GM20000 (cell line): ENCODE measurements around the gene PRR3.
"Not testable (repeated sequence)": the region's sequence is repeated elsewhere in the genome, so short reads cannot be mapped to it uniquely, and the experiment has no call there.

ENCODE experiments used
- DNase-seq: peaks from one replicate; pipeline ENCODE4 v3.0.0; 2012; ENCODE audit warnings: low spot score
- TF ChIP-seq, protein P1 (sequence below): IDR thresholded peaks from 2 replicates; pipeline ENCODE4 v1.5.1; 2012; ENCODE audit warnings: mild to moderate bottlenecking, control low read depth; ENCODE audit errors: extremely low read depth, missing control alignments

PRR3 gene

DNA sequence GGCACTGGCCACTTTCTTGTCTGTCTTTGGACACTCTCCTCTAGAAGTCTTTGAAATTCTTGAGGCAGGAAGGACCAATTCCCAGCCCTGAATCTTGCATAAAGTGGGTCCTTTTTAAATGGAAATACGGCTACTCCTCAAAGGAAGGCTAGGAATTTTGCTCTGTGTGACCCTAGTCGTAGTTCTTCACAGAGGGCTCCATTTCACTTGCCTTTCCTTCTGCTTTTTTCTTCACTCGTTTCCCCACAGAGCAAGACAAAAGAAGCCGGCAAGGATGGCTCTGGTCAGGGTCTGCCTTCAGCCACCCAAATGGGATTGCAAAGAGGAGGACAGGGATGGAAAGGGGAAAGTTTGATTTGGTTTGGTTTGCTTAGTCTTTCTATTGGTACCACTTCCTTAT is 42.0 kb upstream of the PRR3 start:
- TF ChIP-seq, protein P1, sequence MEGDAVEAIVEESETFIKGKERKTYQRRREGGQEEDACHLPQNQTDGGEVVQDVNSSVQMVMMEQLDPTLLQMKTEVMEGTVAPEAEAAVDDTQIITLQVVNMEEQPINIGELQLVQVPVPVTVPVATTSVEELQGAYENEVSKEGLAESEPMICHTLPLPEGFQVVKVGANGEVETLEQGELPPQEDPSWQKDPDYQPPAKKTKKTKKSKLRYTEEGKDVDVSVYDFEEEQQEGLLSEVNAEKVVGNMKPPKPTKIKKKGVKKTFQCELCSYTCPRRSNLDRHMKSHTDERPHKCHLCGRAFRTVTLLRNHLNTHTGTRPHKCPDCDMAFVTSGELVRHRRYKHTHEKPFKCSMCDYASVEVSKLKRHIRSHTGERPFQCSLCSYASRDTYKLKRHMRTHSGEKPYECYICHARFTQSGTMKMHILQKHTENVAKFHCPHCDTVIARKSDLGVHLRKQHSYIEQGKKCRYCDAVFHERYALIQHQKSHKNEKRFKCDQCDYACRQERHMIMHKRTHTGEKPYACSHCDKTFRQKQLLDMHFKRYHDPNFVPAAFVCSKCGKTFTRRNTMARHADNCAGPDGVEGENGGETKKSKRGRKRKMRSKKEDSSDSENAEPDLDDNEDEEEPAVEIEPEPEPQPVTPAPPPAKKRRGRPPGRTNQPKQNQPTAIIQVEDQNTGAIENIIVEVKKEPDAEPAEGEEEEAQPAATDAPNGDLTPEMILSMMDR: no peak
- DNase-seq: no peak

DNA sequence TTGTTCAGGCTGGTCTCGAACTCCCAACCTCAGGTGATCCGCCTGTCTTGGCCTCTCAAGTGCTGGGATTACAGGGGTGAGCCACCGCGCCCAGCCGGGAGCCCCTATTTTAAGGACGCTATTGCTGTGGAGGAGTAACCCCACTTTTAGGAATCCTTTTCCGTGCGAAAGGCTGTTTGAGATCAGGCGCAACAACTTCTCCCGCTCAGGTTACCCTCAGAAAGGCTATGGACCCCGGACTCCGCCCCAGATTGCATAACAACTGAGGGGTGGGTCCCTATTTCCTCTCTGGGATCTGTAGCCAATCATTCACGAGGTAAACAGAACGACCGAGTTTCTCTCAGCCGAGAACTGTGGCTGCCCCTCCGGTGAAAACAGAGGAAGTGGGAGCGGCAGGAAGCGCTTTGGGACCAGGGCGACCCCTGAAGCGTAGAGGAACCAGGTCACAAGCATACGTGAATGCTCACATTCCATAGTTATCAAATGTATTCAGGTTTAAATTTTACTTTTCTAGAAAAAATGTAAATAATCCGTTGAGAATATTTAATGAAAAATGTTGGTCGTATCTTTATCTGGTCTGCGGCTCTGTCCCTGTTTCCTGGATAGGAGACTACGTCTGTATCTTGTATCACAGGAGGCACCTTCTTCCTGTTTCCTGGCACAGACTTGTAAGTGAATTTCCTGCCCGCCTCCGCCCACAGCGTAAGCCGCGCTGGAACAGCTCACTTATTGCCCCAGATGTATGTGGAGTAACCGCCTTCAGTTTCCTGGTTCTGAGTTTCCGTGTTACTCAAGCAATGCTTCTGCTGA is 40.9 kb upstream of the PRR3 start:
- DNase-seq: peak; percentile 84
- TF ChIP-seq, protein P1: no peak

DNA sequence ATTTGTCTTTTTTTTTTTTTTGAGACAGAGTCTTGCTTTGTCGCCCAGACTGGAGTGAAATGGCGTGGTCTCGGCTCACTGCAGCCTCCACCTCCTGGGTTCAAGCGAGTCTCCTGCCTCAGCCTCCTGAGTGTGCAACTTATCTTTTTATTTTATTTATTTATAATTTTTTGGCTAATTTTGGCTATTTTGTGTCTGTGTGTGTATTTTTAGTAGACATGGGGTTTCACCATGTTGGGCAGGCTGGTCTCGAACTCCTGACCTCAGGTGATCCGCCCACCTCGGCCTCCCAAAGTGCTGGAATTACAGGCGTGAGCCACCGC is 40.4 kb upstream of the PRR3 start:
- DNase-seq: not testable (repeated sequence)

DNA sequence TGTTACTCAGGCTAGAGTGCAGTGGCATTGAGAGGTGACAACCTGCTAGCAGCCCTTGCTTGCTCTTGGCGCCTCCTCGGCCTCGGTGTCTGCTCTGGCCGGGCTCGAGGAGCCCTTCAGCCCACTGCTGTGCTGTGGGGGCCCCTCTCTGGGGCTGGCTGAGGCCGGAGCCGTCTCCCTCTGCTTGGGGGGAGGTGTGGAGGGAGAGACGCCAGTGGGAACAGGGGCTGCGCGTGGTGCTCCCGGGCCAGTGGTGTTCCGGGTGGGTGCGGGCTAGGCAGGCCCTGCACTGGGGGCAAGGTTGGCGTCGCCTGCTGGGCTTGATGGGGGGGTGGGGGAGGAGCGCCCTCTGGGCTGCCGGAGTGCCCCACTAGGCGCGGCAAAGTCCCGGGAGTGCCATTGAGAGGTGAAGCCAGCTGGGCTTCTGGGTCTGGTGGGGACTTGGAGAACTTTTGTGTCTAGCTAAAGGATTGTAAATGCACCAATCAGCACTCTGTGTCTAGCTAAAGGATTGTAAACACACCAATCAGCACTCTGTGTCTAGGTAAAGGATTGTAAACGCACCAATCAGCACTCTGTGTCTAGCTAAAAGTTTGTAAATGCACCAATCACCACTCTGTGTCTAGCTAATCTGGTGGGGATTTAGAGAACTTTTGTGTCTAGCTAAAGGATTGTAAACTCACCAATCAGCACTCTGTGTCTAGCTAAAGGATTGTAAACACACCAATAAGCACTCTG is 39.2 kb upstream of the PRR3 start:
- DNase-seq: not testable (repeated sequence)

DNA sequence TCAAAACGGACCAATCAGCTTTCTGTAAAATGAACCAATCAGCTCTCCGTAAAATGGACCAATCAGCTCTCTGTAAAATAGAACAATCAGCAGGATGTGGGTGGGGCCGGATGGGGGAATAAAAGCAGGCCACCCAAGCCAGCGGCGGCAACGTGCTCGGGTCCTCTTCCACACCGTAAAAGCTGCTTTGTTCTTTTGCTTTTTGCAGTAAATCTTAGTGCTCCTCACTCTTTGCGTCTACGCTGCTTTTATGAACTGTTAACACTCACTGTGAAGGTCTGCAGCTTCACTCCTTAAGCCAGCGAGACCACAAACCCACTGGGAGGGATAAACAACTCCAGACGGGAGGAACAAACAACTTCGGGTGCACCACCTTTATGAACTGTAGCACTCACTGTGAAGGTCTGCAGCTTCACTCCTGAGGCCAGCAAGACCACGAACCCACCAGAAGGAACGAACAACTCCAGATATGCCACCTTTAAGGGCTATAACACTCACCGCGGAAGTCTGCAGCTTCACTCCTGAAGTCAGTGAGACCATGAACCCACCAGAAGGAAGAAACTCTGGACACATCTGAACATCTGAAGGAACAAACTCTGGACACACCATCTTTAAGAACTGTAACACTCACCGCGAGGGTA is 38.5 kb upstream of the PRR3 start:
- DNase-seq: not testable (repeated sequence)

GRCh38 chr6:30520522-30520921 is 36.6 kb upstream of the PRR3 start:
- TF ChIP-seq, protein P1: no peak
- no peak for DNase-seq

GRCh38 chr6:30521082-30521481 is 36.0 kb upstream of the PRR3 start:
- DNase-seq: not testable (repeated sequence)

- not testable (repeated sequence) for DNase-seq
Measured at GRCh38 chr6:30521952-30522351, 35.1 kb upstream of the PRR3 start.

DNA sequence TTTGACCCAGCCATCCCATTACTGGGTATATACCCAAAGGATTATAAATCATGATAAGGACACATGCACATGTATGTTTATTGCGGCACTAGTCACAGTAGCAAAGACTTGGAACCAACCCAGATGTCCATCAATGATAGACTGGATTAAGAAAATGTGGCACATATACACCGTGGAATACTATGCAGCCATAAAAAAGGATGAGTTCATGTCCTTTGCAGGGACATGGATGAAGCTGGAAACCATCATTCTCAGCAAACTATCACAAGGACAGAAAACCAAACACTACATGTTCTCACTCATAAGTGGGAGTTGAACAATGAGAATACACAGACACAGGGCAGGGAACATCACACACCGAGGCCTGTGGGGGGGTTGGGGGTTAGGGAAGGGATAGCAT is 30.7 kb upstream of the PRR3 start:
- DNase-seq: not testable (repeated sequence)

DNA sequence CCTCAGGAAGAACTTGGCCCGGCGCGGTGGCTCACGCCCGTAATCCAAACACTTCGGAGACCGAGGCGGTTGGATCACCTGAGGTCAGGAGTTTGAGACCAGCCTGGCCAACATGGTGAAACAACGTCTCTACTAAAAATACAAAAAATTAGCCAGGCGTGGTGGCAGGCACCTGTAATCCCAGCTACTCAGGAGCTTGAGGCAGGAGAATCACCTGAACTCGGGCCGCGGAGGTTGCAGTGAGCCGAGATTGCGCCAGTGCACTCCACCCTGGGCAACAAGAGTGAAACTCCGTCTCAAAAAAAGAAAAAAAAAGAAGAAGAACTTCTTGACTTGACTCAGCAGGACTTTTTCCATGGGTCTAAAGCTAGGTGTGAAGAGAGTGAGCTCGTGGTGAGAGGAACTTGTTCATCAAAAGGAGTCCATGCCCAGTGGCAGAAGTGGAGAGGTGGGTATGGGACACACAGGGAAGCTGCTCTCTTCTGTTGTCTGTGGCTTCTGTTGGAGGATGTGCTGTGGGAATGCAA is 27.7 kb upstream of the PRR3 start:
- peak; percentile 40 for DNase-seq

- TF ChIP-seq, protein P1: no peak
Measured at GRCh38 chr6:30530014-30530413, 27.1 kb upstream of the PRR3 start.

More at GRCh38 chr6:30530014-30530413, 27.1 kb upstream of the PRR3 start:
- no peak for DNase-seq
